ENCODE results near the gene FARP1. TPM values are rescaled to one million over a fixed set of nuclear protein-coding genes. Genes with fewer than 3 reads are reported as not detected.

The FARP1 gene
- total and polyA plus RNA-seq, 2 of the 13 experiments (the other 11 are each of a cell fraction or from before 2014, with no cell fraction given), result 70.6 to 126 TPM

DNA sequence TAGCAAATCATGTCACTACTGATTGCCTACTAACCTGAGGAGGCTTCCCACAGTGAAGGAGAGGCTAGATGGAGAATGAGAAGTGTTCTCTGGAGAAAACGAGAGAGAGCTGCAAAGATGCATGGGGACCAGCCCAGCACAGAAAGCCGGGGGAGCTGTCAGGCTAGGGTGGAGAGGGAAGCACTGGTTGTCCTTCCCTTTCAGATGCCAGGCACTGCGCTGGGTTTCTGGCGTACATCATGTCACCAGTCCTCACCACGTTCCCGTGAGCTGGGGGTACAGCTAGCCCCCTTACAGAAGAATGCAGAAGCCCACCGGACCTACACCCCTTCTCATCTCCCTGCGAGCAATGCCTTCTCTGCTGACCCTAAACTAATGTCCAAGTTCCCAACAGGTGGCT is 348.0 kb downstream of the FARP1 start:
- intact Hi-C loops (cut with micrococcal nuclease; ENCODE audit: unreplicated experiment) (loop anchor here (2.0 kb wide), 1 partner anchor 16 kb away; no protein-coding TSS in a partner anchor), in situ Hi-C loops (cut with HindIII; ENCODE audit: extremely low pct_ligation_motif_present, low pct_unique_long_range_greater_than_20kb) (no loop called here)
- peaks cover 92% of the 10 kb centered on the region for H3K79me2 ChIP-seq (ENCODE audit: insufficient read depth, low read length)
- H3K9ac ChIP-seq (ENCODE audit: insufficient read depth, low read depth, low read length), result peak overlapping the region; percentile 37
- H3K27me3 ChIP-seq (ENCODE audit: control insufficient read depth in 1 of 2, insufficient read depth in 2 of 2, low read length in 2 of 2), result no peaks in the 10 kb centered on the region
- FAIRE-seq, result no peak
- BruUV-seq (replicated peaks), result no TSS peak
- H4K20me1 ChIP-seq (ENCODE audit: insufficient read depth, low read length), result peaks cover 3% of the 10 kb centered on the region; the same call in 1 of the 2 replicates
- no peak for DNase-seq (ENCODE audit: low spot score)
- ATAC-seq, result peak; percentile 35
- TF ChIP-seq ZNF747 (CRISPR knock-in tag; IDR thresholded peaks at IDR 0.05; ENCODE audit: borderline replicate concordance) (no peak), SIN3A (IDR thresholded peaks at IDR 0.05; ENCODE audit: borderline replicate concordance, low read depth, low read length) (no peak), ZBTB38 (CRISPR knock-in tag; IDR thresholded peaks at IDR 0.05) (peak; percentile 47; the same call in 1 of the 2 replicates), TAF1 (CRISPR knock-in tag; IDR thresholded peaks at IDR 0.05) (no peak), NONO (IDR thresholded peaks at IDR 0.05) (no peak), NONO (CRISPR knock-in tag; conservative IDR thresholded peaks at IDR 0.05) (no peak), BATF2 (CRISPR knock-in tag; IDR thresholded peaks at IDR 0.05) (0 out of 2 replicates have a peak, but pooled peaks have one; percentile 16)
- TF ChIP-seq, protein P1, sequence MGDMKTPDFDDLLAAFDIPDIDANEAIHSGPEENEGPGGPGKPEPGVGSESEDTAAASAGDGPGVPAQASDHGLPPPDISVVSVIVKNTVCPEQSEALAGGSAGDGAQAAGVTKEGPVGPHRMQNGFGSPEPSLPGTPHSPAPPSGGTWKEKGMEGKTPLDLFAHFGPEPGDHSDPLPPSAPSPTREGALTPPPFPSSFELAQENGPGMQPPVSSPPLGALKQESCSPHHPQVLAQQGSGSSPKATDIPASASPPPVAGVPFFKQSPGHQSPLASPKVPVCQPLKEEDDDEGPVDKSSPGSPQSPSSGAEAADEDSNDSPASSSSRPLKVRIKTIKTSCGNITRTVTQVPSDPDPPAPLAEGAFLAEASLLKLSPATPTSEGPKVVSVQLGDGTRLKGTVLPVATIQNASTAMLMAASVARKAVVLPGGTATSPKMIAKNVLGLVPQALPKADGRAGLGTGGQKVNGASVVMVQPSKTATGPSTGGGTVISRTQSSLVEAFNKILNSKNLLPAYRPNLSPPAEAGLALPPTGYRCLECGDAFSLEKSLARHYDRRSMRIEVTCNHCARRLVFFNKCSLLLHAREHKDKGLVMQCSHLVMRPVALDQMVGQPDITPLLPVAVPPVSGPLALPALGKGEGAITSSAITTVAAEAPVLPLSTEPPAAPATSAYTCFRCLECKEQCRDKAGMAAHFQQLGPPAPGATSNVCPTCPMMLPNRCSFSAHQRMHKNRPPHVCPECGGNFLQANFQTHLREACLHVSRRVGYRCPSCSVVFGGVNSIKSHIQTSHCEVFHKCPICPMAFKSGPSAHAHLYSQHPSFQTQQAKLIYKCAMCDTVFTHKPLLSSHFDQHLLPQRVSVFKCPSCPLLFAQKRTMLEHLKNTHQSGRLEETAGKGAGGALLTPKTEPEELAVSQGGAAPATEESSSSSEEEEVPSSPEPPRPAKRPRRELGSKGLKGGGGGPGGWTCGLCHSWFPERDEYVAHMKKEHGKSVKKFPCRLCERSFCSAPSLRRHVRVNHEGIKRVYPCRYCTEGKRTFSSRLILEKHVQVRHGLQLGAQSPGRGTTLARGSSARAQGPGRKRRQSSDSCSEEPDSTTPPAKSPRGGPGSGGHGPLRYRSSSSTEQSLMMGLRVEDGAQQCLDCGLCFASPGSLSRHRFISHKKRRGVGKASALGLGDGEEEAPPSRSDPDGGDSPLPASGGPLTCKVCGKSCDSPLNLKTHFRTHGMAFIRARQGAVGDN (CRISPR knock-in tag; IDR thresholded peaks at IDR 0.05), result peak; percentile 38; the same call in 1 of the 2 replicates
- WGBS (ENCODE audit: low lambda C conversion rate), result 71% methylated on average over 8 of the region's 8 CpGs
- peaks cover 94% of the 10 kb centered on the region for H3K4me1 ChIP-seq (ENCODE audit: insufficient read depth, low read length)
- ChIA-PET POLR2A (interaction anchor here (0.7 to 1.5 kb wide), 2 partner anchors 16 to 45 kb away, joined by 3 to 7 read pairs; no protein-coding TSS in a partner anchor), CTCF (ENCODE audit: low intra/inter-chr PET ratio, low total read pairs) (no interaction called here)
- H3K4me3 ChIP-seq (replicated peaks in 1 of 3; ENCODE audit: insufficient read depth in 1 of 3, low read depth in 2 of 3, low read length in 3 of 3), result peak overlapping the region in 1 of 3 experiments; percentile 21; a peak in 2 of 6 replicates
- H3K27ac ChIP-seq (ENCODE audit: extremely low read length, insufficient read depth, low read length), result peak overlapping the region; percentile 90
- H3K4me2 ChIP-seq (ENCODE audit: low read depth, low read length), result peak overlapping the region; percentile 66
- H3K9me3 ChIP-seq (ENCODE audit: low read length), result no peaks in the 10 kb centered on the region
- H3K36me3 ChIP-seq (replicated peaks in 1 of 2; ENCODE audit: control insufficient read depth in 1 of 2, insufficient read depth in 2 of 2, low read length in 2 of 2), result peaks cover 2 to 4% of the 10 kb centered on the region in 2 experiments; a peak in 3 of 5 replicates
- H2AFZ ChIP-seq (ENCODE audit: low read length), result no peak overlapping the region

Data from HepG2 (cell line).